T-helper 1 cell treated with Interleukin-12 subunit alpha and Interleukin-12 subunit beta and Interleukin-4 antibody, amounts not matched to agents 30 μg/mL and 1 μg/mL, for 36 hours (primary cell): ENCODE results near the gene TNS2.
A peak's percentile ranks its signal among the peaks of the same experiment; 100 is the strongest.
"Not testable (repeated sequence)": the region's sequence is repeated elsewhere in the genome, so short reads cannot be mapped to it uniquely, and the experiment has no call there.

Source experiments
- H3K27ac Mint-ChIP-seq: one replicate; pipeline ENCODE4 v1.8.0; 2021; ENCODE audit warnings: mild to moderate bottlenecking, mixed read lengths
- H3K27me3 Mint-ChIP-seq: one replicate; pipeline ENCODE4 v1.8.0; 2021; ENCODE audit warnings: low read depth, mixed read lengths
- H3K36me3 Mint-ChIP-seq: one replicate; pipeline ENCODE4 v1.8.0; 2021; ENCODE audit warnings: low read depth, mixed read lengths
- H3K4me1 Mint-ChIP-seq: one replicate; pipeline ENCODE4 v1.8.0; 2021; ENCODE audit warnings: low read depth, mixed read lengths
- H3K4me3 Mint-ChIP-seq: one replicate; pipeline ENCODE4 v1.8.0; 2021; ENCODE audit warnings: mild to moderate bottlenecking, moderate library complexity, mixed read lengths
- H3K9me3 Mint-ChIP-seq: one replicate; pipeline ENCODE4 v1.8.0; 2021; ENCODE audit warnings: mixed read lengths

The TNS2 gene

DNA sequence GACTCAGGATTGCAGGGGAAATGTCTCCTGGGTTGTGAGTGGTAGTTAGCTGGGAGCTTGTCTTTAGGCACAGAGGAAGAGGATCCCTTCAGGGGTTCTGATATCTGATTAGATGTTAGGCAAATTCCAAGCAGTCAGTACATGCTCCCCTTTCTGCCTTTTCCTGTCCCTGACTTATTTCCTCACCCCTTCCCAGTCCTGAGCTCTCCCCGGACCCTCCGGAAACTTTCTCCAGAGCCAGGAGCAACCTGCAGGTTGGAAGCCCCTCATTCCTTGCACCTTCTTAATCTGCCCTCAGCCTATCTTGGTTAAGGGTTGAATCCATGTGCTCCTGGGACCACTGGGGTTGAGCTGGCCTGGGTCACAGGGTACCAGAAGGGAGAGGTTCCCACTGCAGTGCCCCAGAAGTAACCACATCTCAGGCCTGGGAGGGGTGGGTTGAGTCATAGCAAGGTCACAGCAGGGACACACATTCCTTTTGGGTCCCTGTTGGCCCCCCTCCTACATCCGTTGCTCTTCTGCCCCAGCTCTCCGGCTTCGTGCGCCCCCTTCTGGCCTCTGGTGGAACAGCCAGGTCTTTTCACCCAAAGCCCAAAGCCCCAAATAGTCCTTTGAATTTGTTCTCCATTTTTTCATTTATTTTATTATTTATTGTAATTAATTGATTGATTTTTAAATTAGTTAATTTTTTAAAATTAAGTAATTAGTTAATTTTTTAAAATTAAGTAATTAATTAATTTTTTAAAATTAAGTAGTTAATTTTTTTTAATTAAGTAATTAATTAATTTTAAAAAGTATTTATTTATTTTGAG is 49.4 kb downstream of the TNS2 start:
- peaks cover 3% of the 10 kb centered on the region for H3K36me3 Mint-ChIP-seq
- H3K4me3 Mint-ChIP-seq, result peak overlapping the region; percentile 54
- H3K4me1 Mint-ChIP-seq, result peaks cover 29% of the 10 kb centered on the region
- H3K27ac Mint-ChIP-seq, result peak overlapping the region; percentile 24
- H3K9me3 Mint-ChIP-seq, result no peaks in the 10 kb centered on the region
- peaks cover 43% of the 10 kb centered on the region for H3K27me3 Mint-ChIP-seq

DNA sequence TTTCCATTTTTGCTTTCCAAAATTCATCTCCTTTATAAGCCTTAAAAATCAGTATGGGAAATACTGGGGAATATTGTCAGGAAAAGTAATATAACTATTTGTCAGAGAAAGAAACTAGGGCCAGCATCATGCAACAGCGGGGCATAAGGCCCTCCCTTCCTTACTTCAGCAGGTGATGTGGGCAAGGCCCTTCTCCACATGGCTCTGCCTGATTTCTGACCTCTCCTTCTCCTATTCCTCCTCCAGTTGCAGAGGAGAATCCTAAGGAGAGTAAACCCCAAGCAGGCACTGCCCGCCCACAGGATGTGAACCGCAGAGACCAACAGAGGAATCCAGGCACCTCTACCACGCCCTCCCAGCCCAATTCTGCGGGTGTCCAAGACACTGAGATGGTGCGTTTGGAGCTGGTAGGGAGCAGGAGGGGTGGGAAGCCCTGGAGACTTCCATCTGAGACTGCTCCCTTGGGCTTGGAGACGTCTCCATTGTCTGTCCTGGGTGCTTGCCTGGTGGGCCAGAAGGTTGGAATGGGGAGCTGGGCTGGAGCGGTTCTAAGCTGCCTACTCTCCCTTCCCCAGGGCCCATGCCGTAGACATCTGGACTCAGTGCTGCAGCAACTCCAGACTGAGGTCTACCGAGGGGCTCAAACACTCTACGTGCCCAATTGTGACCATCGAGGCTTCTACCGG is 50.7 kb downstream of the TNS2 start:
- Mint-ChIP-seq H3K27me3 (peaks cover 33% of the 10 kb centered on the region), H3K9me3 (no peaks in the 10 kb centered on the region), H3K36me3 (peaks cover 3% of the 10 kb centered on the region), H3K4me1 (peaks cover 30% of the 10 kb centered on the region), H3K27ac (no peak overlapping the region), H3K4me3 (no peak overlapping the region)

DNA sequence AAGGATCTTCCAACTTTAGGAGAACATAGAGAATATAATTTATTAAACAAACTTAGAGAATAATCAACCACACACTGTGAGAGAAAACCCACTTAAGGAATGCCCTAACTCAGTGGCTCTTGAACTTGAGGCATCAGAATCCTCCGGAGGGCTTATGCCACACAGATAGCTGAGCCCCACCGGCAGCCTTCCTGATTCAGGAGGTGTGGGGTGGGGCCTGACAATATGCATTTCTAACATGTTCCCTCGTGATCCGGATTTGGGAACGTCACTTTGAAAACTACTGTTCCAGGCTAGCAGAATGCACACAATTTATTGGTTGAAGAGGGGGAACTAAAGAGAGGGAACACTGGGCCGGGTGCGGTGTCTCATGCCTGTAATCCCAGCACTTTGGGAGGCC is 51.4 kb downstream of the TNS2 start:
- Mint-ChIP-seq H3K36me3 (peaks cover 3% of the 10 kb centered on the region), H3K27ac (peak overlapping the region; percentile 41), H3K9me3 (no peaks in the 10 kb centered on the region), H3K27me3 (peaks cover 27% of the 10 kb centered on the region), H3K4me3 (no peak overlapping the region), H3K4me1 (peaks cover 30% of the 10 kb centered on the region)

DNA sequence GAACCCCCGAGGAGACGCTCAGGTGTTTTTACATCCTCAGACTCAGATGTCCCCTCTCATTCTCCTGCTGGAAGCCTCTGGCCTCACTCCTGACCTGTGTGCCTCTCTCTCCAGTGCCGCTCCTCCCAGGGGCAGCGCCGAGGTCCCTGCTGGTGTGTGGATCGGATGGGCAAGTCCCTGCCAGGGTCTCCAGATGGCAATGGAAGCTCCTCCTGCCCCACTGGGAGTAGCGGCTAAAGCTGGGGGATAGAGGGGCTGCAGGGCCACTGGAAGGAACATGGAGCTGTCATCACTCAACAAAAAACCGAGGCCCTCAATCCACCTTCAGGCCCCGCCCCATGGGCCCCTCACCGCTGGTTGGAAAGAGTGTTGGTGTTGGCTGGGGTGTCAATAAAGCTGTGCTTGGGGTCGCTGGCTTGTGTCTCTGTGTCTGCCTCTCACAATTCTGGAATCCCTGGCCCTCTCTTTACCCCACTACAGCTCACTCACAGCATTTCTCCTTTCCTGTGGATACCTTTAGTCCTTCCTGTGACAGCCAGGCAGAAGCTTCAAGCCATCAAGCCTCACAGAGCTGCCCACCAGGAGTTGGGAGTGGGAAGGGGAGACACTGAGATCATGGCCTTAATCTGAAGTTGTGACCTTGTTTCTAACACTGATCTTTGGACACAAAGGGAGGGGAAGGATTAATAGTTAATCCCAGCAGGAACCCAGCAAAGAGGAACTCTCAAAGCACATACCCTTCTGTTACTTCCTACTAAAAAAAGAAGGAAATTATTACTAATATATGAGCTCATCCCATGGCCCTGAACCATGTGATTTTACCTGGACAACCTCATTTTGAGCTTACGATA is 52.3 kb downstream of the TNS2 start:
- Mint-ChIP-seq H3K36me3 (peaks cover 1% of the 10 kb centered on the region), H3K4me1 (peaks cover 28% of the 10 kb centered on the region)

DNA sequence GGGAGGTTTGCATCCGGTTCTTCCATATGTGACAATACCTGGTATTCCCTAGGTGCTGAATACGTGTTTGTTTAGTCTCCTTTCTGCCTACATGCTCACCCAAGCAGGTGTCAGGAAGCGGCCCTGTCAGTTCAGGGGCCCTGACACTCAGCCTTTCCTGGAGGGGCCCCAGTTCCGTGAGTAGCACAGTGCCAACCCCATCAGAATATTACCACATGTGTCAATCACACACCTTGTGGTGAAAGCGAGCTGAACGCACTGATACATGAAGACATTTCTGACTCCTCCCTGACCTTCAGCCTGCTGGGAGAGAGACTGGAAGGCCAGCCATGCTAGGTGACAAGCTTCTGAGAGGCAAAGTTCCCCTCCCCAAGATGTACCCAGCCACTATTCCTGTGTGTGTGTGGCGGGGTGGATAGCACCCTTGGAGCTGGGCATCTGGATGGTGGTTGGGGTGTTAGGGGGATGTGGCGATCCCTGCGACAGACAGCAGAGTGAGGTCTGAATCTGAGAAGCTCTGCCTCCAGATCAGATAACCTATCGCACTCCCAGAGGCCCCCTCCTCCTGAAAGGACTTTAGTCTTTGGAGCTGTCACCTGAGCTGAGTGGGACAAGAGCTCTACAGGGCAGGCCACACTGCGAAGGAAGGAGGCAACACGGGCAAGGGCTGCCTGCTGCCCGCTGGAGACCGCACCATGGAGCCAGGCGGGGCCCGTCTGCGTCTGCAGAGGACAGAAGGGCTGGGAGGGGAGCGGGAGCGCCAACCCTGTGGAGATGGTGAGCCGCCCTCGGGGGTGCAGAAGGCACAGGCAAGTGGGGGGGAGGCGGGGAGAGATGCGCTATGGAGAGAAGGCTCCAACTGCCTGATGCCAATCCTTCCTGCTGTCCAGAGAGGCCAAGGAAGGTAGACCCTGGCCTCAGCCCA is 53.3 kb downstream of the TNS2 start, which contains the start of gene SOAT2:
TSS of gene SOAT2 (plus strand) at position 604 of the 925 bp plus-strand sequence. CDS start at position 696, 92 bp downstream.
- H3K9me3 Mint-ChIP-seq, result no peaks in the 10 kb centered on the region
- peaks cover 24% of the 10 kb centered on the region for H3K4me1 Mint-ChIP-seq
- peaks cover 13% of the 10 kb centered on the region for H3K27me3 Mint-ChIP-seq
- H3K27ac Mint-ChIP-seq, result peak within 1 kb of the TSS; percentile 41
- H3K4me3 Mint-ChIP-seq, result no peak within 1 kb of the TSS
- no peaks in the 10 kb centered on the region for H3K36me3 Mint-ChIP-seq

More for the DNA sequence above, 52.3 kb downstream of the TNS2 start:
- peaks cover 18% of the 10 kb centered on the region for H3K27me3 Mint-ChIP-seq
- no peaks in the 10 kb centered on the region for H3K9me3 Mint-ChIP-seq
- H3K4me3 Mint-ChIP-seq, result no peak overlapping the region
- no peak overlapping the region for H3K27ac Mint-ChIP-seq

DNA sequence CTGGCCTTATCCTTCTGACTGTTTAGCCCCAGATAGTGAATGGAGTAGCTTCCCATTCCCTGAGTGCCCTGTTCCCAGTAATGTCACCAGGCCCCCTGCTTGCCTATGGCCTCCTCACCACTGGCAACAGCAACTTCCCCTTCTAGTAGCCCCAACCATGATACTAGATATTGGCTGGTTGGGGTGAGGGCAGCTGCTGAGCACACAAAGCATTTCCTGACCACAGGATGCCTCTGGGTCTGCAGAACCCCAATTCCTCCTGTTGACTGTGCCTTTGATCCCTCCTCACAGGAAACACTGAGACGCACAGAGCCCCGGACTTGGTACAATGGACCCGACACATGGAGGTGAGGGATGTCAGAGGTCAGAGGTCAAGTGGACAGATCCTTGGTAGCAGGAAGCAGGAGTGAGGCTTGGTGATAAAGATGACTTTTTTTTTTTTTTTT is 54.0 kb downstream of the TNS2 start:
- H3K36me3 Mint-ChIP-seq, result no peaks in the 10 kb centered on the region
- H3K27ac Mint-ChIP-seq, result peak overlapping the region; percentile 26
- peaks cover 19% of the 10 kb centered on the region for H3K4me1 Mint-ChIP-seq
- no peaks in the 10 kb centered on the region for H3K9me3 Mint-ChIP-seq
- H3K4me3 Mint-ChIP-seq, result no peak overlapping the region
- H3K27me3 Mint-ChIP-seq, result peaks cover 6% of the 10 kb centered on the region

DNA sequence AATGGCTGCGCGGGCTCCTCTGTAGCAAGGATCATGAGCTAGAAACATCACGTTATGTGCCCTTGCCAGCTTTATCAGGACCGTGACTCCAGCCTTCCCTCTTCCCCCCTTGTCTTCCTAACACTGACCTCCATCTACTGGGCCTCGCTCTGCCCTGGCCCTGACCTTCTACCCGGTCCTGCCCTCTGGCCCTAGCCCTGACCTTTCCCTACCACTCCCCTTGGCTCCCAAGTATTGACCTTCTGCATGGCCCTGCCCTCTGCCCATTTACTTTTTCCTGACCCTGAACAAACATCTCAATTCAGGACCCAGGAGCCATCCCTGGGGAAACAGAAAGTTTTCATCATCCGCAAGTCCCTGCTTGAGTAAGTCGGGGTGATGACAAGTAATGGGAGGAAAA is 55.4 kb downstream of the TNS2 start:
- Mint-ChIP-seq H3K27ac (no peak overlapping the region), H3K4me1 (peaks cover 13% of the 10 kb centered on the region), H3K36me3 (no peaks in the 10 kb centered on the region), H3K27me3 (peaks cover 6% of the 10 kb centered on the region), H3K4me3 (no peak overlapping the region), H3K9me3 (no peaks in the 10 kb centered on the region)

DNA sequence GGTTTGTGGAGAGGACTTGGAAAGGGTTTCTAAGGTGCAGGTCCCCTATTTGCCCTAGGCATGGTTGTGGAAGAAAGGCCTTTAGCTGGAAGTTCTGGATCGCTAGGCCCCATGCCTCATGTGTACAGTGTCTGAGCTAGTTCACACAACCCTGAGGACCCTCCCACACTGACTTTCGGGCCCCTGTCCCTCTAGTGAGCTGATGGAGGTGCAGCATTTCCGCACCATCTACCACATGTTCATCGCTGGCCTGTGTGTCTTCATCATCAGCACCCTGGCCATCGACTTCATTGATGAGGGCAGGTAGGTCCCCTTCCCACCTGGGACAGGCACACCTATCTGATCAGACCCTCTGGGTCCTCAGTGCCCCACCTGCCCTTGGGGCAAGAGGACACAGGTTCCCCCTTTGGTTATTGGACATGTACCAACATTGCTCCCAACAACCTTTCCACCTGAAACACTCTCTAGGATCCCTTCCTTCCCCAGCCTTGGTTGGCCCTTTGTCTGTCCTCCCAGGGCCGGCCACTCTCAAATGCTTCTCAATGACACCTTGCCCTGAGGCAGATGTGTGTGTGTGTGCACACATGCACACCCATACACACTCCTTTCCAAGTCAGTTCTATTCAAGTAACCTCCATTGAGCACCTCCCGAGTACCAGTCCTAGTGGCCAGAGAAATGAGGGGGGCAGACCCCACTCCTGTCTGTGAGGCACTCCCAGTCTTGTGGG is 56.0 kb downstream of the TNS2 start:
- H3K4me1 Mint-ChIP-seq, result peaks cover 13% of the 10 kb centered on the region
- H3K27ac Mint-ChIP-seq, result no peak overlapping the region
- no peak overlapping the region for H3K4me3 Mint-ChIP-seq
- H3K27me3 Mint-ChIP-seq, result peaks cover 7% of the 10 kb centered on the region
- H3K9me3 Mint-ChIP-seq, result no peaks in the 10 kb centered on the region
- no peaks in the 10 kb centered on the region for H3K36me3 Mint-ChIP-seq

DNA sequence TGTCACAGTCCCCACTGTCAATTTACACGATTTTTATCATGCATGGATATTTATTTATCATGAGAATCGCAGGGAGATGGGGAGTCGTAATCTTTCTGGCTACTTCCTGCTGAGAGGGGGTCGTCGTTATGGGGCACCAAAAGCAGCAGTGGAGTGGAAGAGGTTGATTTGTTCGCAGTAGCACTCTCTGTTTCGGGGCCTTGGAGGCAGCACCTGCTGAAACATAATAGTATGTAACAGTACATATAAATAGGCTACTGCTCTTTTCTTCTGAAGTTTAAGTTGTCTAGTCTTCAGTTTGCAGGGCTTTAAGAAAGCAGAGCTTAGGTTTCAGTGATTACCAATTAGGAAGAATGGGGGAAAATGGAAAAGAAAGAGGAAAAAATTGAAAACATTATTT is 57.3 kb downstream of the TNS2 start:
- Mint-ChIP-seq H3K27me3 (peaks cover 7% of the 10 kb centered on the region), H3K27ac (no peak overlapping the region), H3K36me3 (no peaks in the 10 kb centered on the region), H3K4me1 (peaks cover 13% of the 10 kb centered on the region), H3K9me3 (no peaks in the 10 kb centered on the region), H3K4me3 (no peak overlapping the region)

DNA sequence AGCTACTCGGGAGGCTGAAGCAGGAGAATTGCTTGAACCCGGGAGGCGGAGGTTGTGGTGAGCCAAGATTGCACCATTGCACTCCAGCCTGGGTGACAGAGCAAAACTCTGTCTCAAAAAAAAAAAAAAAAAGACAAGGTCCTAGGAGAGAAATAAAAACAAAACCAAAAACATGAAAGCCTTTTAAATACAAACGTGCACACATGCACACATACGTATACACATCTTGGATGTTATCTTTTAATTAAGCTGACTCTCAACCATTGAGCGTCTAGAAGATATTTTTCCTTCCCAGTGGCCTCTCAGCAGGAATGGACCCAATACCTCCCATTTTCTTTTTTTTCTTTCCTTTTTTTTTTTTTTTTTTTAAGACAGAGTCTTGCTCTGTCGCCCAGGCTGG is 62.6 kb downstream of the TNS2 start:
- H3K4me1 Mint-ChIP-seq, H3K36me3 Mint-ChIP-seq, H3K4me3 Mint-ChIP-seq, H3K9me3 Mint-ChIP-seq, H3K27me3 Mint-ChIP-seq, H3K27ac Mint-ChIP-seq: not testable (repeated sequence)

DNA sequence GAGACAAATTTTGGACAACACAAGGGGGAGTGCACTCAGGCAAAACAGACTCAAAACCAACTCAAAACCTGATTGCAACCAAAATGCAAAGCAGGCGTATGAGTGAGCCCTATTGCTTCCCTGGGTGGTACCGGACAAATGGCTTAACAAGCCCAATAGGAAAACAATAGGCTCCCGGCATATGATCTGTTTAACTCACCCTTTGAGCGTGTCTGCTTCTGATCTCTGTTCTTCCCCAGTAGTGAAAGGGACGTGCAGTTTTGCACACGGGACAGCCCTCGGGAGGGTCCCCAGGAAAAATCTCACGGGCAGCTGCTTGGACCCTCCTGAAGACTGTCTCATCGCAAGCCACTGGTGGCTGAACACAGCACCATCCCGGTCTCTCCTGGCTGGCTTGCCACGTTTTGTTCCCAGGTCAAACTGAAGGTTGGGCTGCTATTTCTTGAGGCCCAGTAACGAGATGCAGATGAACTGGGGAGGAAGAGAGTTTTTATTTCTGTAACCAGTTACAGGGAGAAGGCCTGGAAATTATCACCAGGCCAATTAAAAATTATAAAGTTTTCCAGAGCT is 63.4 kb downstream of the TNS2 start:
- H3K4me1 Mint-ChIP-seq, result no peaks in the 10 kb centered on the region
- H3K4me3 Mint-ChIP-seq, result no peak overlapping the region
- H3K36me3 Mint-ChIP-seq, result no peaks in the 10 kb centered on the region
- H3K27ac Mint-ChIP-seq, result no peak overlapping the region
- H3K27me3 Mint-ChIP-seq, result peaks cover 7% of the 10 kb centered on the region
- H3K9me3 Mint-ChIP-seq, result no peaks in the 10 kb centered on the region

DNA sequence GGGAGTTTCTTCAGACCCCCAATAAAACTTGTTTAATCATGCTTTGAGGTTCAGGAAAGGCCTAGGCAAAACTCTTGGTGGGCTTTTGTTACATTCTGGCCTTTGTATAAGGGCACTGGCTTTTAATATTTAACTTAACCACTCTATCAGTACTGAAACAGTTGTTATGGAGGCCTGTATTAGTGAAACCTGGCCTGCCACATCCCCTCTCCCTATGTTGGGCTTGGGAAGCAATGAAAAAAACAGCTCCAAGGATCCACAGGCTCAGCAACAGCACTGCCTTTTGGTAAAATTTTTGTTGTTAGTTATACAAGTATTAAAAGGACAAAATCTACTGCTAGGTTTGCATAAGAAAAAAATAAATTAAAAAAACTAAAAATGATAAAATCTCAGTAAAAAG is 64.1 kb downstream of the TNS2 start:
- Mint-ChIP-seq H3K36me3 (no peaks in the 10 kb centered on the region), H3K27me3 (peaks cover 7% of the 10 kb centered on the region), H3K4me3 (no peak overlapping the region), H3K9me3 (no peaks in the 10 kb centered on the region), H3K27ac (no peak overlapping the region), H3K4me1 (no peaks in the 10 kb centered on the region)
